HG03045 (cell line): ENCODE results near the gene TKTL1.

Experiments used
- ATAC-seq: cut with Tn5 transposase; IDR thresholded peaks from one replicate; pipeline ENCODE4 v1.9.1; 2021; ENCODE audit warnings: mild to moderate bottlenecking, moderate library complexity; ENCODE audit not compliant: unreplicated experiment

TKTL1 gene

DNA sequence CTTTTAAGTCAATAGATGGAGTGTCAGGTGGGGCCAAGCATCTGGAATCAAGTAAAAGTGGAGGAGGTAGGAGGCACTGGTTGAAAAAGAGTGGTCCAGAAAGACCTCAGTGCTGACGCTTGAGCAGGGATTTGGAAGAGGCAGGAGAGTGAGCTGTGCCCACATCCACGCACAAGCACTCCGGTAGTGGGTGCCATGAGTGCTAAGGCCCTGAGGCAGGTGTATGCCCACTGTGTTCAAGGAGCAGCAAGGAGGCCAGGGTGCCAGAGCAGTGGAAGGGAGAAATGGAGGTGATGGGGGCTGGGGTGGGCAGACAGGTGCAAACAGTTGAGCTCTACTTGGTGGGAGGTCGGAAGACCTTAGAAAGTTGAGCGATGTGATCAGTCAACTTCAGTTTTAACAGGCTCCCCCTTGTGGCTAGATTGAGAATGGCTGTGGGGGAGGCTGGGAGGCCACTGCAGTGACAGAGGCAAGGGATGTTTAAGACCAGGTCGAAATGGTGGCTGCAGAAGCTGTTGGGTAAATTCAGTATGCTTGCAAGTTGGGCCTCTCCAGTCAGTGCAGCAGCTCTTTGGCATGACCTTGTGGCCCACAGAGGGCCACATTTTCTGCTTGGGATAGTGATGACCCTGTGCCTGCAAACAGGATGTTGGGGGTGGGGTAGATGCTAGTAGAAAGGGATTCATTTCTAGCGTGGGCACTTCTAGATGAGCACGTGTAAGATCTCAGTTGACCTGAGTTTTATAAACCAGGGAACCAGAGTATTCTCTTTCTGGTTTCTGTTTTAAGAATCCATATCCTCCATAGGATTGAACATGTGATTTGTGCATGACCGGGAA is 12.7 kb downstream of the TKTL1 start:
- no peak for ATAC-seq

- no peak for ATAC-seq
Observed at GRCh38 chrX:154309041-154309775, 13.6 kb downstream of the TKTL1 start.

GRCh38 chrX:154310616-154311536 is 15.3 kb downstream of the TKTL1 start:
- ATAC-seq = no peak

- no peak for ATAC-seq
Observed at GRCh38 chrX:154312116-154312515, 16.5 kb downstream of the TKTL1 start.

DNA sequence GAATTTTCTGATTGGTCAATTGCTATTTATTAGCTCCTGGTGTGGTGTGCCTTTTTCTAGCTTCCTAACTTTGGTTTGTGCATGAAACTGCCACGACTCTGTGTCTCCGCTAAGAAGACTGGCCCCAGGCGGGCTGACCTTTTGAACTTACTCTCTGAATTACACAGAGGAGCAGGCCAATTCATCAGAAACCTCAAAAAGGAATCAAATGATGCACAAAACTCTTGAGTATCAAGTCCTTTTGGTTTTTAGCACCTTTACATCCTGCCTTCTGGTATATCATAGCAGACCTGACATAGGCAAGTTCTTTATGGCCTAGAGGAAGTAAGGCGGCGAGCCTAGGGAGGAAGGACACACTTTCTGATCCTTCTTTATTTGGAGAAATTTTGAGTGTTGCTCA is 17.6 kb downstream of the TKTL1 start:
- ATAC-seq = no peak

DNA sequence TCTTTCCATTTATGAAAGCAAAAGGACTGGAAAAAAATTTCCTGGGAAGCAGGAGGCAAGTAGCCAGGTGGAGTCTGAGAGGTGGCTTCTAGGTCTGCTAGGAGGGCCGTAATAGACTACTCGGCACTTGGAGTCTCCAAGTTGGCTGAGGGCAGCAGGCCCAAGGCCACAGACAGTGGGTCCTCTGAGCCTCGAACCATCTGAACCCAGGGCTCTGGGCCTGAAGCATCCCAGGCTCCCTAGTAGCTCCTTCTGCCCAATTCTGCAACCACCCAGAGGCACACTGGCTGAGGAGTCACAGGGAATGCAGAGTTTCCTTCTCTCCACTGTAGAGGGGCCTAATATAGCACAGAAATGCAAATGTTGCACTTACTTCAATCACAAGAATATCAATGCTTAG is 19.8 kb downstream of the TKTL1 start:
- ATAC-seq = no peak

GRCh38 chrX:154317391-154317995 is 21.9 kb downstream of the TKTL1 start:
- no peak for ATAC-seq

GRCh38 chrX:154320406-154320805 is 24.8 kb downstream of the TKTL1 start:
- no peak for ATAC-seq

- no peak for ATAC-seq
Observed at GRCh38 chrX:154321152-154321551, 25.6 kb downstream of the TKTL1 start.

GRCh38 chrX:154321594-154321993 is 26.0 kb downstream of the TKTL1 start:
- ATAC-seq = no peak

DNA sequence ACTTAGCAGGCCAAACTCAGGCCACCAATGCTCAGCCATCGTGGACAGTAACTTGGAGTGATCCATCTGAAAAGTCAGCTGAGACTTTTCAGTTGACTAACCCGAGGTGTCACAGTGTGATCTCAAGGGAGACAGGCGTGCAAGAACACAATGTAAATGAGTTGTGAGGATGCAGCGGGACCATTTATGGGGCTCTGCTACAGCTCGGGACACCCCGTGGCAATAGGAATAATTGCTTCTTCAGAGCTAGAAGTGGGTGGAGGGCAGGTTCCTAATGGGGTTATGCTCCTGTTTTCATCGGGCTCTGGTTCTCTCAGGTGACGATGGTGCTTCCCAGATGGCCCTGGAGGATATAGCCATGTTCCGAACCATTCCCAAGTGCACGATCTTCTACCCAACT is 27.3 kb downstream of the TKTL1 start:
- no peak for ATAC-seq

DNA sequence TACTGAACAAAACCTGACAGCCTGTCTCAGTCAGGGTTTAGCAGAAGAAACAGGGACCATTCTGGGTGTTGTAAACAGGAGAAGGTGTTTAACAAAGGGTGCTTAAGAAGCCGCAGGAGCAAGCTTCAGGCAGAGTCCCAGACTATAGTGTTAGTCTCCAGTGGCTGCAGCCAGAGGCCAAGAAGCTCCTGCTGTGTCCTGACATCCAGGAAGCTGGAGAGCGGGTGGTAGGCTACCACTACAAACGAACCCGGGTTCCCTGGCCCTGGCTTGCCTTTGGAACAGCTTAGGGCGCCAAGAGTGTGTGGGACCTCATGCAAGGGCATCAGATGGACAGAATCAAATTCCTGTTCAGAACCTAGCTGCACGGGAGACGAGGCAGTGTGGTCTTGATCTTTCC is 27.9 kb downstream of the TKTL1 start:
- no peak for ATAC-seq

GRCh38 chrX:154325541-154325940 is 29.9 kb downstream of the TKTL1 start:
- no peak for ATAC-seq

DNA sequence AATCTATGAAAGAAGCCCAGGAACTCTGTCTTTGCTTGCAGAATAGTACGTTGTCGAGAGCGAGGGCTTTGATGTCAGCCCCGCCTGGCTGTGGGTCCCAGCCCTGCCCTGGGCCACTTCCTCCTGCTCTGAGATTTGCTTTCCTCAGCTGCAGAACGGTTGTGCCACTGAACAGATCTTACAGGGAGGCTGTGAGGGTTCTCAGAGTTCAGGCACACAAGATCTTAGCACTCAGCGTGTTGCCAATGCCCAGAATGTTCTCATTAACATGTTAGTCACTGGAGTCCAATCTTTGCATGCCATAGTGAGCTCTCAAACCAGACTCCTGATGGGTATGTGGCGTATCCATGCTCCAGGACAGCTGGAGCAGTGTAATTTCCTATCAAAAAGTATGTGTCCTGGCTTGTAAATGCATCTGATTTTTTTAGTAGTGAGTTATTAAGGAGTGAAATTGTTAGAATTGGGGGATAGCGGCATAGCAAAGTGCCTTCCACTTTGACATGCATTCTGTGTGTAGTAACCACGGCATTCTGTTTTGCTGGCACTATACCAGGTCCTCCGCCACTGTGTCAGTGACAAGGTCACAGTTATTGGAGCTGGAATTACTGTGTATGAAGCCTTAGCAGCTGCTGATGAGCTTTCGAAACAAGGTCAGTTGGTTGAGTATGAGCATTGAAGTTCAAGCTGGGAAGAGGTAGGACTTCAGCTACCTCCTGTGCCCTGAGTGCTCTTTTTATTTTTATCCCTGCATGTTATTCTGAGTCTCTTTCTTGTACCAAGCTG is 31.6 kb downstream of the TKTL1 start:
- ATAC-seq = no peak

DNA sequence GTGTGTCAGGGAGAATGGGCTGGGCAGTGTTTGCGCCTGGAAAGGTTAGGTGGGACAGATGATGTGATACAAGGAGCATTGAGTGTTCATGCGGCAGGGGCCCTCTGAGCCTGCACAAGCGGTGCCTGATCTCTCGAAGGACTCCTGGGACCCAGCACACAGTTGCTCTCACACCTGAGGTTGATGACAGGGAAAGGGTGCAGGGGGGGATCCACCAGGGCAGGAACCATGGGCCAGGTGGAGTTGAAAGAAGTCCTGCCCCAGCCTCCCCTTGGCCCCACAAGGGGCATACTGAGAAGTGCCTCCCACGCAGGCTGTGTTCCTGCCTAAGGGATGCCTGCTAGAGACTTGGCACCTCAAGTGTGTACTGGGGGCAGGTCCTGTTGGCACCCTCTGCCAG is 33.1 kb downstream of the TKTL1 start:
- no peak for ATAC-seq

- no peak for ATAC-seq
Observed at GRCh38 chrX:154329294-154329693, 33.7 kb downstream of the TKTL1 start.

- no peak for ATAC-seq
Observed at GRCh38 chrX:154332561-154332960, 37.0 kb downstream of the TKTL1 start.

DNA sequence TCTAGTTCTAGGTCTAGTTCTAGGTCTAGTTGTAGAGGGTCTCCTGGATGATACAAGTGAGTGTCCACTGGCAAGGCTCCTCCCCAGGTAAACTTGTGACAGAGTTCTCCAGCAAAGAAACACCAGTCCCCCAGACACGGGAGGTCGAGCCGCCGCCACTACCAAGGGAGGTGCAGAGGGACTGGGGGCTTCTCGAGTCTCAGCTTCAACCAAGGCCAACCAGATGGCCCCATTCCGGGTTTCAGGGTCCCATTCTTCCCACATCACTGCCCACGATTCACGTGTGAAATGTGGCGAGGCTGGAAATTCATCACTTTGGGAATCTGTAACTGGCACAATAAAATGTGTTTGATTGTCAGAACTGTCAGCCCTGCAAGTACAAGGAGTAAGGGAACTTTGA is 37.5 kb downstream of the TKTL1 start:
- no peak for ATAC-seq

GRCh38 chrX:154333837-154334271 is 38.3 kb downstream of the TKTL1 start:
- ATAC-seq = no peak

DNA sequence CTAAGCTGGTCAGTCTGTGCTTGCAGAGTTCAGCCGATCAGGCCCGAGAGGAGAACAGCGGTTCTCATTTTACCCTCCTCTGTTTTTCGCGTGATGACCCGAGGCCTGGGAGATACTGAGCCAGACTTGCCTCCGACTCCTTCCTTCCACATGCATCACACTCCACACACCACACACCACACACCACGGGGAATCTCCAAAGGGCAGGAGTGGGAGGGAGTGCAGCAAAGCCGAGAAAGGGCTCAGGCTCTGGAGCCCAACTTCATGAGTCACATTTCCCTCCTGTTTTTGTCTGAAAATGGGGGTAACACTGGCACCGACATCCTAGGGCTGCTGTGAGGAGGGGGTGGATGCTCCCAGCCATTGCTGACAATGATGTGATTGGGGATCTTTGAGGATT is 38.9 kb downstream of the TKTL1 start:
- no peak for ATAC-seq
